HG03457 (cell line): ENCODE results near the gene ELL.

Experiments
- ATAC-seq: cut with Tn5 transposase; IDR thresholded peaks from one replicate; pipeline ENCODE4 v1.9.1; 2021; ENCODE audit warnings: moderate number of reproducible peaks; ENCODE audit not compliant: unreplicated experiment

Gene ELL

GRCh38 chr19:18425515-18426415, 96.1 kb downstream of the ELL start:
- no peak for ATAC-seq

DNA sequence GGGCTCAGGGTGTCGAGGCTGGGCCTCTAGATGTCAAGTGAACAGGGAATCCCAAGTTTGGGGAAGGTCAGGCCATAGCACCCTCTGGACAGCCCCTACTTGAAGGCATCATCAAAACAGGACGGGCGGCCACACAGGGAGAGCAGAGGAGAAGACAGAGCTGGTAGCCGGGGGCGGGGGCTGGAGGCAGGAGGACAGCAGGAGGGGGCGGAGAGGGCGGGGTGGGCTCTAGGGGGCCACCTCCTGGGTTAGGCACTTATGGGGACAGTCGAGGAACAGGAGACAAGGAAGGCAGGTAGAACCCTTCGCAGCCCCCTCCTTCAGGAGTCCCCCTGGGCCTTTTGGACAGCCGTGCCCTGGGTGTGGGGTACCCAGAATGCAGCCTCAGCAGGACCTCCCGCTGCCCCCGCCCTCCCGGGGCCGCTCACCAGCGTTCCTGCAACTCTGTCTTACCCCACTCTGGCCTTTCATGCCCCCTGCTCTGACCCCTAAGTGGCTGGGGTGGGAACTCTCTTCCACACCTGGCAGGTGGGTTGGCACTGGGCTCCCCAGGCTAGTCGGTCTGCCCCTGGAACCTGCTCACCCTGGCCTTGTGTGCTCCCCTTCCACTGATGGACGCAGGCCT, 96.9 kb downstream of the ELL start:
- no peak for ATAC-seq

DNA sequence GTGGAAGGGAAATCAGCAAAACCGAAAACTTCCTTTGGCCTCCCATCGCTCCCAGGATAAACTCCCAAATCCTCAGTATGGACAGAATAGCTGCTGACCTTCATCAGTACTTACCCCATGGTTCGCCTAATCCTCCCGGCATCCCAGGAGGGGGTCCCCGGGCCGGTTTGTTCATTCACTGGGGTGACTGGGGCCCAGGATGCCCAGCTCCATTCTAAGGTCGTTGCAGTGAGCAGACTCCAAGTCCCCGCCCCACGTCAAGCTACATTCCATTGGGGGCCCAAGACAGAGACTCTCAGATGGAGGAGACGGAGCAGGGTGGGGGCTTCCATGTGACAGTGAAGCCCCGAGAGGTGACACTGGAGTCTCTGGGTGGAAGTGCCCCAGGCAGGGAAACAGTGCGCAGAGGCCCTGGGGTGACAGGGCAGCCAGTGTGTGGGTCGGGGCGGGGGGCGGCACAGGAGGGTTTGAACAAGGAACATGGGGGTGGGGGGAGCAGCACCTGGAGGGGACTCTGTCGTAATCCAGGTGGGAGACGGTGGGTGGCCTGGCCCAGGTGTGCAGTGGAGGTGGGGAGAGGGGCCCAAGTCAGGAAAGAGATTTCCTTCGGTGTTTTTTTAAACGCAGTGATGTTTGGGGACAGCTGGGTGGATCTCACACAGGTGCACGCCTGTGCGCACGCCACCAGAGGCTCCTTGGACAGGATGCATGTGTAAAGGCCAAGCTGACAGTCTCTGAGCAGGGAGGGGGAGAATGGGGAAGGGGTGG, 97.6 kb downstream of the ELL start:
- ATAC-seq: no peak

- ATAC-seq: no peak
Measured at GRCh38 chr19:18423258-18424020, 98.4 kb downstream of the ELL start.

DNA sequence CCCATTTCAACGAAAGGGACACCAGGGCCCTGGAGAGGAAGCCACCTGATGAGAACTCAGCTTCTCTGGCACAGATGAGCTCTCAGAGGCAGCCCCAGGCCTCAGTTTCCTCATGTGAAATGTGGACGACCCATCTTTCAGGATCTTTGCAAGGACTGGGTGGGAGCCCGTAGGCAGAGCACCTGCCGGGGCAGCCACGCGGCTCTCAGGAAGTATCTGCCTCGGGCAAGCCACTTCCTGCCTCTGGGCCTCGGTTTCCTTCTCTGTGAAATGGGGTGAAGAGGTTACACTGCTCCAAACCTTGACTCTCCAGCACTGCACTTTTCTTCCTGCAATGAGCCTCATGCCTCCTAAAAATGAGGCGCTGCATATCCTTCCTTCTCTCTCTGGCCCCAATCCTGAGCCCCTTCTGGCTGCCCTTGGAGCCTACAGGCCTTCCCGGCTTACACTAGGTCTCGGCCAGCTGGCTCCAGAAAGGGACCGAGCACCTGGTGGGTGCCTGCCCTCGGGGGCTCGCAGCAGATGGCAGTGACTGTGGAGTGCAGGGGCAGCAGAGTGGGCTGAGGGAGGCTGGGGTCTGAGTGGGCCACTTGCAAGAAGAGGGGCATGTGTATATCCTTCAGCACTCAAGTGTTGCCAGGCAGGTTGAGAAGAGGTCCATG, 99.2 kb downstream of the ELL start:
- ATAC-seq: no peak

DNA sequence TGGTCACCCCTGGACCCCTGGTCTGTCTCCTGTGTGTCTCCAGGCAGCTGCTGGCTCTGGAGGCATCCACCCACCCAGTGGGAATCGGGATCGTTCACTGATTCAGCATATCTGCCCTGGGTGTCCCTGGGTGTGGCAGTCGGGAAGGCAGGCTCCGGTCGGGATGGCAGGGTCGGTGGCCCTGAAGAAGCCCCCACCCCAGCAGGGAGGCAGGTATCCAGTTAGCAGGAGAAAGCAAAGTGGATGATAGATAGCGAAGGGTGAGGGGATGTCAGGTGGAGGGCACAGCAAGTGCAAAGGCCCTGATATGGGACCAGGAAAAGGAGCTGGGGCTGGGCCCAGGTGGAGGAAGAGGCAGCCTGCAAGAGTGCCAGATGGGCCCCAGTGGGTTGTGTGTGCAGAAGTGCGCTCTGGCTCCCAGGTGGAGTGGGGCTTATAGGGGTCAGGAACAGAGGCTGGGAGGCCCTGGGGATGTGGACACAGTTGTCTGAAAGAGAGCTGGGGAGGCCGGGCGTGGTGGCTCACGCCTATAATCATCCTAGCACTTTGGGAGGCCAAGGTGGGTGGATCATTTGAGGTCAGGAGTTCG, 100.4 kb downstream of the ELL start:
- ATAC-seq: no peak

- ATAC-seq: no peak
Measured at GRCh38 chr19:18420930-18421329, 100.9 kb downstream of the ELL start.

- no peak for ATAC-seq
Measured at GRCh38 chr19:18419699-18420460, 102.0 kb downstream of the ELL start.

DNA sequence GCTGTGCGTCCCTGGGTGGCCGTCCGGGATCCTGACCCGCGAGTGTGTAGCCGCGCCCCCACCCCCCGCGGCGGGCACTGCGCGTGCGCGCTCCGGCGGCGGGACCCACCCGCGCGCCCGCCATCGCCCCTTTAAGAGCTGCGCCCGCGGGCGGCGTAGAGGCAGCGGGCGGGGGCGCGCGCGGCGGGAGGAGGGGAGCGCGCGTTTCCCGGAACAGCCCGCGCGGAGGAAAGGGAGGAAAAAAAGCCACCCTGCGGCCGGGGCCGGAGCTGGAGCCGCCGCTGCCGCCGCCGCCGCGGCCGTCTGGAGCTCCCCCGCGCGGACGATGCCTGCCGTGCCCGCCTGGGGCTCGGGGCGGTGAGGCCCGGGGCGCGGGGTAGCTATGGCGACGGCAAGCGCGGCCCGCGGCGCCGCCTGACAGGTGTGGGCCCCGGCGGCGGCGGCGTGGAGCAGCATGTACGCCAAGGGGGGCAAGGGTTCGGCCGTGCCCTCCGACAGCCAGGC, 102.6 kb downstream of the ELL start, which contains the start of gene SSBP4:
Gene SSBP4 (plus strand): TSS at position 204 of the 504 bp plus-strand sequence. CDS start 251 bp downstream, at position 455.
- no peak for ATAC-seq

GRCh38 chr19:18418483-18419194, 103.2 kb downstream of the ELL start:
- no peak for ATAC-seq

GRCh38 chr19:18418029-18418482, 103.8 kb downstream of the ELL start:
- ATAC-seq: no peak

- ATAC-seq: no peak
Measured at GRCh38 chr19:18417250-18418028, 104.4 kb downstream of the ELL start.

DNA sequence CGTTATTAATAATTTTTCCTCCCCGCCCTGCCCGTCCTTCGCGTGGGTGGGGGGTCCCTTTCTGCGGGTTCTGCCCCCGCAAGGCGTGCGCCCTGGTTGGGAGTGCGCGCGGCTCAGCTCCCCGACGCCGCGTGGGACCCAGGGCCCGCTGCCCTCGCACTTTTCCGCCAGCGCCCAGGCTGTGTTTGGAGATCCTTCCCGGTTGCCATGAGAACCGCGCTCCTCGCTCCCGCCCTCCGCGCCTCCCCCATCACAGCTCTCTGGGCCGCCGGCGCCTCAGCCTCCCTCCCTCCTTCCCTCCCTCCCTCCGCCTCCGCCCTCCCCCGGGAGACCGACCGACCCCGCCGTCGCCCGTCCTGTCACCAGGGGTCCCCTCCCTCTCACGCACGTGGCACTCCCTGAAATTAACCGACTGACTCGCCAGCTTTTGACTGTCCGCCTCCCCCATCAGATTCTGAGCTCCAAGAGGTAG, 105.1 kb downstream of the ELL start:
- ATAC-seq: no peak

- ATAC-seq: no peak
Measured at GRCh38 chr19:18415178-18415867, 106.5 kb downstream of the ELL start.

GRCh38 chr19:18414504-18415177, 107.2 kb downstream of the ELL start:
- no peak for ATAC-seq

DNA sequence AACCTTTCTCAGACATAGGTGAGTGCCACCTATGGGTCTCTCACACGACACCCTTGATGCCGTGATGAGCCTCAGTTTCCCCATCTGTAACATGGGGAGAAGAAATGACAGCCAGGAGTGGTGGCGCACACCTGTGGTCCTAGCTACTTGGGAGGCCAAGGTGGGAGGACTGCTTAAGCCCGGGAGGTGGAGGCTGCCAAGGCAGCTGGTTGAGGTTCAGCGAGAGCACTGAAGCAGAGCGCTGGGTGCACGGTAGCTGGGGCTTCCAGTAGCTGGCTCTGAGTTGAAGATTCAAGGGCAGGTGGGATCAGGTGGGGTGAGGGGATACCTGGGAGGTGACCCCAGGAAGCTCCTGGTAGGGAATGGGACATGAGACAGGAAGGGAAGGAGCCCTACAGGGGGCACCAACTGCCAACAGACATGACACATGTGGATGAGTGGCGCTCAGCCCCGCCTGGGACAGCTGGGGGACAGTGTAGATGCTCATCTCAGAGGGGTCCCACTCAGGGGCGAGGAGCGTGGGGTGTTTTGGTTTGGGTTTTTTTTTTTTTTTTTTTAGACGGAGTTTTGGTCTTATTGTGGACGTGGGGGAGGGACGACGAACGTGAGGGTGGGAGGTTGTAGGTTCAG, 109.1 kb downstream of the ELL start:
- no peak for ATAC-seq
